ENCODE measurements around the gene PIPOX.

DNA sequence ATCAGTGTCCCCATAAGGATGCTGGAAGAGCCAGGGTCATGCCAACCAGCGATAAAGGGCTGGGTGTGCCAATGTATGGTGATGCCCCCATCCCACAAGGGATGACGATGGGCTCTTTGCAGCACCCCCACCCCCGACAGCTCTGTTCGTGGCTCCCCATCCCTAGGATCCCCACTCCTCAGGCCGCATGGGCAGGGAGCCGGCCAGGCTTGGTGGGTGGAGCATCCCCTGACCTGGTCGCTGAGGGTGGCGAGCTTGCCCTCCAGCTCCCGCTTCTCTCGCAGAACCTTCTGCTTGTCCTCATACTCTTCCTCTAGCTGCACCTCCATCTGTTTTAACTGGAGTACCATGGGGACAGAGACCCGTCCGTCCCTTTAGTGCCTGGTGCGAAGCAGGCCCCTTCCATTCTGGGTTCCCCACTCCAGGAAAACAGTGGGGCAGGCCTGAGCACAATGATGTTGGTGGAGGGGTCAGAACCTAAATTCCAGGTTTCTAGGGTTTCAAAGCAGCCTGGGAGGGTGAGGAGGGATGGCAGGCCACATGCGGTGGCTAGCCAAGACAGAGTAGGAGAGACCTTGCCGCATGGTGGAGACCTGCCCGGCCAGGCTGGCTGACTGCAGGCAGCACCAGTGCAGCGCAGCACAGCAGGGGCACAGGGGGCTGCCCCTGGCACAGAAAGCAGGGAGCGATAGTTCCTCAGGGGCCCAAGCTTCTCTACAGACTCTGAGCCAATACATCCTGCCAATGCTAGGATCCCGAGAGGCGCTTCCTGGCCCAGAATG lies 50.3 kb downstream of the PIPOX start:
- no peak for TF ChIP-seq EZH2phosphoT487 (IDR thresholded peaks at IDR 0.05; ENCODE audit: insufficient read depth, low read depth)
- no peak for TF ChIP-seq EZH2 (IDR thresholded peaks at IDR 0.05; ENCODE audit: insufficient read depth, poor library complexity, severe bottlenecking)
